DMS153 (cell line): Measurements from ENCODE around the gene DNAH11.
"Not testable (repeated sequence)": the region's sequence is repeated elsewhere in the genome, so short reads cannot be mapped to it uniquely, and the experiment has no call there.

Experiments used
- DNase-seq: peaks from one replicate; lab custom pipeline; 2025; lab: John Stamatoyannopoulos, UW

The DNAH11 gene

GRCh38 chr7:21927693-21928092 is 384.9 kb downstream of the DNAH11 start:
- no peak for DNase-seq

- not testable (repeated sequence) for DNase-seq
Measured at GRCh38 chr7:21933293-21933692, 390.5 kb downstream of the DNAH11 start.

DNA sequence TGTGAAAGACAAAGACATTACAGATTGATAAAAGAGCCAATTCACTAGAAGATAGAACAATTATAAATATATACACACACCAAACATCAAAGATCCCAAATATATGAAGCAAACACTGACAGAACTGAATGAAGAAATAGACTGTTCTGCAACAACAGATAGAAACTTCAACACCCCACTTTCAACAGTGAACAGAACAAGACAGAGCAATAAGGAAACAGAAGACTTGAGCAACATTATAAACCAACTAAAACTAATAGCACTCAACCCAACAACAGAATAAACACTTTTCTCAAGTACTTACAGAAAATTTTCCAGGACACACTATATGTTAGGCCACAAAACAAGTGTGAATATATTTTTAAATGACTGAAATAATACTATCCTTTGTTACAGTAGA is 392.0 kb downstream of the DNAH11 start:
- no peak for DNase-seq

GRCh38 chr7:21938463-21938862 is 395.6 kb downstream of the DNAH11 start:
- DNase-seq, result no peak

DNA sequence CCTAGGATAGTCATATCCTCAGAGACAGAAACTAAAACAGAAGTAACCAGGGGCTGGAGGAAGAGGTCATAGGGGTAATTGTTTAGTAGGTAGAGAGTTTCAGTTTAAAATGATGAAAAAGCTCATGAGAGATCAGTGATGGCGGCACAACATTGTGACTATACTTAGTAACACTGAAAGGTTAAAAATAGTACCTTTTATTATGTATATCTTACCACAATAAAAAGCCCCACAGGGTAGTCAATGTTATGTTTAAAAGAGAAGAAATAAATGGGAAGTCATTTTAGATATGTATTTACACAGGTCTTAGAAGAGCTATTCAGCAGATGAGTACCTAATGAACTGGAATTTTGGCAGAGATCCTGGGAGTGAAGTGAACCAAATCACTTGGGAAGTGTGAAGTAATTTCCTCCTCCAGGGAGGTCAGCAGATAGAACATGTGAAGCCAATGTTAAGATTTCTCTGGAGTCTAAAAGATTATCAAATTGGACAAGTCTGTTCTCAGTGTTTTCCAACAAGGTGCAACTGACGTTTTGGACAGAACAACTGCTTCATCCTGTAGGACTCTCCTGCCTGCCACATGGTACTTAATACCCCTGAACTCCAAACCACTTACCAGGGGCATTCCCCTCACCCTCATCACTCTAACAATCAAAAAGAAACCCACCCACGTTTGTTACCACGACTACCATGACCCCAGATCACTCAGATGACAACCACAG is 396.5 kb downstream of the DNAH11 start:
- peak; percentile 76 for DNase-seq

DNA sequence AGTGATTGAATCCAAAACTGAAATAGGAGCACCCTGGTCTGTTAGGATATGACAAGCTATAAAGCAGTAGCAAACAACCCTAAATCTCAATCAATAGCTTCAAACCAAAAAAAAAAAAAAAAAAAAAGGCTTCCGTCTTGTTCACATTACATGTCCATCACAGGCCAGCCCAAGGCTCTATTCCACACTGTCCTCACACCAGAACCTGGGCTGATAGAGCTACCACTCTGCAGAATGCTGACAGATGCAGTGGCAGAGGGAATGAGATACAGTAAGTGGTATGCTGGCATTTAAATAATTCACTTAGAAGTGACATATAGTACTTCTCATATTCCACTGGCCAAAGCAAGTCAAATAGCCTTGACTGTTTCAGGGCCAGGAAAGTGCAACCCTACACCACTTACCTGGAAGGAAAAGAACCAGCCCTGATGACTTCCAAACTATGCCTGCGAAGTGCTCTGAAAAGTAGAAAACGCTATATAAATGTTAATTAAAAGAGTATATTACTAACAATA is 397.1 kb downstream of the DNAH11 start:
- DNase-seq, result no peak

GRCh38 chr7:21941611-21942141 is 398.8 kb downstream of the DNAH11 start:
- DNase-seq, result no peak

DNA sequence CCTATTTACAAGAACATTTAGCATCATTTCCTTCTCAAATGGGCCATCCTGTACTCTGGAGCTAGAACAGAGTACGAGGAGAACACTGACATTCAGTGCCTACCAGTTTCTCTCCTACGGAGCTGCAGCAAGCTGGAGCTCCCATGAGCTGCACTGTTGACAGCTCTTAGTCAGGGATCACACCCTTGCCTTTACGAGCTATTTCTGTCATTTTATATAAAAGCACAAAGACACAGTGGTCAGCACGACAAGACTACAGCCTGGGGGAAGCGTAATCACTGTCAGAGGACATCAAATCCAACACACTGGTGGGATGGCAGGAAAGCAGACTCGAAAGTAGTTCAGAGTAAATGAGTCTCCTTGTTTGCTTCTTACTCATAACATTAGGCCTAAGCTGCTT is 400.1 kb downstream of the DNAH11 start:
- DNase-seq, result no peak

GRCh38 chr7:21943436-21943835 is 400.6 kb downstream of the DNAH11 start:
- no peak for DNase-seq

DNA sequence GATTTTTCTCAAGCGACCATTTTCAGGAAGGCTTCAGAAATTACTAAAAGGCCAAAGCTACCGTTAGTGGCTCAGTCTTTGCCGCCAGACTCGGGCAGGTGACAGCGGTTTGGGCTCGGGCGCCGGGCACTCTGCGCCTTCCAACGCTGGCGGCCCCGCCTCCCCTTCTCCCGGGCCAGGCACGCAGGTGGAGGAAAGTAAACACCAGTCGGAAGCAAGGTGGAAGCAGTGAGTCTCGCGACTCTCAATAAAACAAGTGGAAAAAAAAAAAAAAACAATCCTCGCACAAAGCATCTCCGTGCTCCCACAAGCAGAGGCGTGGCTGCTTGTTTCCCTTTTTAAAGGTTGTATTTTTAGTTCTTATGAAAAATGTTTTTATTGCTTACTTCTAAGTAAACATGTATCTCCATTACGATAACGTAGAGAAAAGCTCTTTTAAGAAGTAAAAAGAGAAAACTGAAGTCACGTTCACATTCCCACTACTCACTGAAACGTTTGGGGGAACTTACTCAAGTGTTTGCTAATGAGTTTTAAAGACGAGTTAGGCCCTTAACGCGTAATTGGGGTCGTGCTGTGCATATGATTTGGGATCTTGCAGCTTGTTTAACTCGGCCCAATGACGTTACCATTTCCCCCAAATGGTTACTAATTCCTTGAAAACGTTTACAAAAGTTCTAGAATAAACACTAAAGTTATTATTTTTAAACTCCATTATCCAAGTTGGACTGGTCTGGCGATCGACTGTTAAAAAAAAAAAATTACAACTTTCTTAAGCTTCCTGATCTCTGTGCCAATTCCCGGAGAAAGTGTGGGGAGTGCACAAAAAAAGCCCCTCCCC is 402.0 kb downstream of the DNAH11 start:
- DNase-seq, result peak; percentile 88

DNA sequence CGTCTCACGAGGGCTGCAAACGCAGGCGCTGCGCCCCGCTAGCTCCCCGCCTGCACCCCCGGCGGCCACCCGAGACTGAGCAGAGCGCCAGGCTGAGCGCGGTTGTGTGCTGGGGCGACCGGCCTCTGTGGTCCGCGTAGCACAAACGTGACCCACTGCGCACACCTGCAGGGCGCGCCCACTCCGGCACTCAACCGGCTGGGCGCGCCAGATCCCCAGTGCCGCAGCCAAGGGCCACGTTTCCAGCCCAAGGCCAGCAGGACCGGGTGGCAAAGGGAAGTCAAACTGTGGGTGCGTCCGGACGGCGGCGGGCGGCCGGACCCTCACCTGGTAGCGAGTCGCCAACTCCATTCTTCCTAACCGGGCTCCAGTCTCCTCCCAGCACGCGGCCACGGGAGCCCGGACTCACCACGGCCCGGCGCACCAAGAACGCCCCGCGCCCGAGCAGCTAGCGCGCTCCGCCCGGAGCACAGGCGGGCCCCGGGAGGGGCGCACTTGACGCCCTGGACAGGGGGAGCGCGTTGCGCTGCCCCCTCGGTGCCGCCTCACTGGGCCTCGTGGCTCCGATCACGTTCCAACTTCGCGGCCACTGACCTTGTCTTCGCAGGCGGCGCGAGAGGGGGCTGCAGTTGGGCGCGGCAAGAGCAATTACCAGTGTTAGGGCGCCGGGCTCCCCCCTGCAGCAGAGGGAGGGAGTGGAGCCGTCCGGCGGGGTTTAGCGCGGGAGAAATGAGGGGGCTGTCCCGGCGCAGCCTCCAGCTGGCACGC is 402.8 kb downstream of the DNAH11 start, which contains the start of gene CDCA7L:
Gene CDCA7L (minus strand): TSS at position 446 of the 768 bp plus-strand sequence. CDS start 95 bp downstream, at position 351.
- peak; percentile 82 for DNase-seq

- no peak for DNase-seq
Measured at GRCh38 chr7:21946222-21946709, 403.4 kb downstream of the DNAH11 start.

- DNase-seq, result peak; percentile 94
Measured at GRCh38 chr7:21947056-21947455, 404.2 kb downstream of the DNAH11 start.

DNA sequence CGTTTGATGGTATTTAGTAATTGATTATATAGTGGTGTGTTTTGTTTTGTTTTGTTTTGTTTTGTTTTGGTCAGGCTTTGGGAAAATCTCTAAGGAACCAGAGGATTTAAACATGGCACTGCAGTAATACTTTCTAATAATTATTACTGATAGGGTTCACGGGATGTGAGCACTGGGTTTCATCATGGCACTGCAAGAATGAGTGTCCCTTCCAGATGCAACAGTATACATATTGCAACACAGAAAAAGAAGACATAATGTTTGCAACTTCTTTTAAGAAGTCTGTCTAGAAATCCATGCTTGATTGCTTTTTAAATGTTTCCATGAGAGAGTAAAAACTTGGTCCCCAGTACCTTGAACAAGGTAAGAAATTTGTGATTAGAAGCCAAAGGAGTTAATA is 405.1 kb downstream of the DNAH11 start:
- DNase-seq, result no peak

DNA sequence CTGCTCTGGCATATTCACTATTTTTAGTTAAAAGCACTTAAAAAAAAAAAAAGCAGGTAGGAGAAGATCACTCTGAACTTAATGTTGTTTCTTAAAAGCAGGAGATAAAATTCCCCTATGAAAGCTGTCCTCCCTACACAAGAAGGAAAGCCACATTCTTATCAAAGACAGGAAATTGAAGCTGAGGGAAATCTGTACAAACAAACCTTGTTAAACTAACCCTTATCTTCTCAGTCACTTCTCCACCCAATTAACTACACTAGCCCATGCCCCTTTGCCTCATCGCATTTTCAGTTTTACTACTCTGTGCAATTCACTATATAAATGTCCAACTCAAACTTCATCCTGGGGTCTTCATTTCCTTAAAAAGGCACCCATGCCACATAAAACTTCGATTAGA is 405.5 kb downstream of the DNAH11 start:
- DNase-seq, result no peak

DNA sequence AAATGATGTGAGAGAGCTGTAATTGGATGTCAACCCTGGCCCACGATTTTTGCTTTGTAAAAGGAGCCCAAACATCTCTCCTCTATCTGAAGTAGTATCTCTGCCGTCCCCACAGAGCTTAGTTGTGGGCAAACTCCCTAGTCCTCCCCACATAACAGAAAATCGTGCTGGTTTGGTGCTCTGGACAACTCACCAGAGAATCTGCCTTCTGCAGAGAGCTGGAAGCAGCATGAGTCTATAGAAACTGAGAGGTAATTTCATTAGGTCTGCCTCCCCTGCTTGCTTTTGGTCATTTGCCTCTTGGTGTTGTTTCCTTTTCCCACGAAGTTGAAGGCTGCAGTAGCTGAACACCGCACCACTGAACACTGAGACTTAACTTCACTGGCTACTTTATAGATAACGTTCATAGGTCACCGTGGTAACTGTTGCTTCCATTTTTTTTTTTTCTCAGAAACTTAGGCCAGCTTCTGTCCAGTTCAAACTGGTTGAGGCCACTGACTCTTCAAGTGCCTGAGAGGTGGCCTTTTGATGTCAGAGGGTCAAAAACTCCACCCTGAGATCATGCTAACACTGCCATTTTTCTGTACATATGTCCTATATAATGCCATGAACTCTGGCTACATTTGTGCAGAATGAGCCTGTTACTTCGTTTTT is 406.2 kb downstream of the DNAH11 start:
- no peak for DNase-seq
